Bronchial epithelial cell (primary cell): ENCODE results near the gene IER3. TPM values are rescaled to one million over a fixed set of nuclear protein-coding genes. Genes with fewer than 3 reads are reported as not detected.
"Not testable (repeated sequence)": the region's sequence is repeated elsewhere in the genome, so short reads cannot be mapped to it uniquely, and the experiment has no call there.

Source experiments
- DNase-seq: peaks from one replicate; pipeline ENCODE4 v3.0.0-alpha.2; 2010; ENCODE audit warnings: low read depth
- FAIRE-seq: peaks from 2 replicates; lab custom pipeline; 2011; peaks lifted over from hg19 to GRCh38; lab: Jason Lieb, UNC
- H3K27me3 ChIP-seq: 2 replicates; pipeline ENCODE4 v1.5.1; 2011; ENCODE audit warnings: low read length; ENCODE audit not compliant: control insufficient read depth, insufficient read depth
- H3K36me3 ChIP-seq: 2 replicates; pipeline ENCODE4 v1.5.1; 2011; ENCODE audit warnings: low read length; ENCODE audit not compliant: control insufficient read depth, insufficient read depth
- H3K4me3 ChIP-seq: 2 replicates; pipeline ENCODE4 v1.5.1; 2011; ENCODE audit warnings: mild to moderate bottlenecking, low read depth, low read length, control low read depth
- CTCF ChIP-seq: IDR thresholded peaks from 2 replicates; pipeline ENCODE4 v1.5.1; 2011; ENCODE audit warnings: mild to moderate bottlenecking, moderate library complexity, low read length, control low read depth, inconsistent platforms; ENCODE audit not compliant: insufficient read depth, severe bottlenecking
- total RNA-seq: library from RNA; depleted of rRNA; stranded (reverse); fragments of >200 nt; gene quantifications from 2 replicates; pipeline ENCODE4 v1.2.1, GENCODE V29; 2014

Gene IER3
- total RNA-seq, 1 donor from 2014 or later, result 186 TPM

DNA sequence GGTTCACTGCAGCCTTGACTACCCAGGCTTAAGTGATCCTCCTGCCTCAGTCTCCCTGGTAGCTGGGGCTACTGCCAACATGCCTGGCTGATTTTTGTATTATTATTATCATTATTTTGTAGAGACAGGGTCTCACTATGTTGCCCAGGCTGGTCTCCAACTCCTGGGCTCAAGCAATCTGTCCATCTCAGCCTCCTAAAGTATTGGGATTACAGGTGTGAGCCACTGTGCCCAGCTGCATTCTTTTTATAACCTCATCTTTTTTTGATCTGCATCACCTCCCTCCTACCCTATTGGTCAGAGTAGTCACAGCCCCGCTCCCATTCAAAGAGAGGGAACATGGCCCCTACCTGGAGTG, 23.6 kb upstream of the IER3 start:
- DNase-seq (no peak), FAIRE-seq (no peak)
- Histone ChIP-seq H3K27me3 (no peaks in the 10 kb centered on the region), H3K36me3 (no peaks in the 10 kb centered on the region), H3K4me3 (no peak overlapping the region)
- TF ChIP-seq CTCF, result no peak

- Histone ChIP-seq H3K27me3 (no peaks in the 10 kb centered on the region), H3K36me3 (no peaks in the 10 kb centered on the region), H3K4me3 (no peak overlapping the region)
- no peak for TF ChIP-seq CTCF
- no peak for DNase-seq
- FAIRE-seq, result no peak
Observed at GRCh38 chr6:30767158-30767943, 23.0 kb upstream of the IER3 start.

DNA sequence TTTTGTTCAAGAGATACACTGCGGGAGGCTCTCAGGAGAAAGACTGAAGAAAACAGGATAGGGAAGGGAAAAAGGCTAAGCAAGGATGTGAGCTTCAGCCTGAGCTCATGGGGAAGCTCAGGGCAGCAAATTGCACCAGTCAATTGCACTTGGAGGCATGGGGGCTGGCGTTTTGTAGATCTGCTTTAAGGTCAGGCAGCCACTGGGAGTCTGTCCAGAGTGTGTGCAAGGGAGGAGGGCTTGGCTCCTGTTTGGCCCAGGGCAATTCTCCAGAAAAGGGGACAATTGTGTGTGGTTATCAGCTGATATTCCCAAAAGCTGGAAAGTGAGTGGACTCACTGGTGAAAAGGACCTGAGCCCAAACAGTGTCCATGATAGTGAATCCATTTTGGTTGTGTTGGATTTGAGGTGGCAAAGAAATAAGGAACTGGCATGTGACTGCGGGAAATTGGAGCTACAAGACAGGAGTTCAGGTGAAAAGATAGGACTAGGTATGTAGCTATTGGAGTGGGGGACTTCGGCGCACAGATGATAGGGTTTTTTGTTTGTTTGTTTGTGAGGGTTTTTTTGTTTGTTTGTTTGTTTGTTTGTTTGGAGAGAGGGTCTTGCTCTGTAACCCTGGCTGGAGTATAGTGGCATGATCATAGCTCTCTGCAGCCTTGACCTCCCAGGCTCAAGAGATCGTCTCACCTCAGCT, 22.3 kb upstream of the IER3 start:
- no peak for FAIRE-seq

GRCh38 chr6:30765495-30765894, 21.1 kb upstream of the IER3 start:
- not testable (repeated sequence) for FAIRE-seq, H3K27me3 ChIP-seq, H3K36me3 ChIP-seq, H3K4me3 ChIP-seq, DNase-seq

More for the DNA sequence above, 22.3 kb upstream of the IER3 start:
- DNase-seq, result no peak
- Histone ChIP-seq H3K27me3 (no peaks in the 10 kb centered on the region), H3K4me3 (no peak overlapping the region), H3K36me3 (no peaks in the 10 kb centered on the region)
- no peak for TF ChIP-seq CTCF

DNA sequence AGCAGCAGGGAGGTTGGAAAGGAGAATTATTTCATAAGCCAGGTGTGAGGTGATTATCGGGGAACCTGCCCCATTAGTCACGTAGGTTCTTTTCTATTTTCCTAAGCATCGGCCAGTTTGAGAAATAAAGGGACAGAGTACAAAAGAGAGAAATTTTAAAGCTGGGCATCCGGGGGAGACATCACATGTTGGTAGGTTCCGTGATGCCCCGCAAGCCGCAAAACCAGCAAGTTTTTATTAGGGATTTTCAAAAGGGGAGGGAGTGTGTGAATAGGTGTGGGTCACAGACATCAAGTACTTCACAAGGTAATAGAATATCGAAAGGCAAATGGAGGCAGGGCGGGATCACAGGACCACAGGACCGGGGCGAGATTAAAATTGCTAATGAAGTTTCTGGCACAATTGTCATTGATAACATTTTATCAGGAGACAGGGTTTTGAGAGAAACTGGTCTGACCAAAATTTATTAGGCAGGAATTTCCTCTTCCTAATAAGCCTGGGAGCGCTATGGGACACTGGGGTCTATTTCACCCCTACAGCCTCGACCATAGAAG, 20.2 kb upstream of the IER3 start:
- DNase-seq, result peak; percentile 77
- not testable (repeated sequence) for H3K27me3 ChIP-seq, FAIRE-seq, H3K36me3 ChIP-seq, H3K4me3 ChIP-seq

DNA sequence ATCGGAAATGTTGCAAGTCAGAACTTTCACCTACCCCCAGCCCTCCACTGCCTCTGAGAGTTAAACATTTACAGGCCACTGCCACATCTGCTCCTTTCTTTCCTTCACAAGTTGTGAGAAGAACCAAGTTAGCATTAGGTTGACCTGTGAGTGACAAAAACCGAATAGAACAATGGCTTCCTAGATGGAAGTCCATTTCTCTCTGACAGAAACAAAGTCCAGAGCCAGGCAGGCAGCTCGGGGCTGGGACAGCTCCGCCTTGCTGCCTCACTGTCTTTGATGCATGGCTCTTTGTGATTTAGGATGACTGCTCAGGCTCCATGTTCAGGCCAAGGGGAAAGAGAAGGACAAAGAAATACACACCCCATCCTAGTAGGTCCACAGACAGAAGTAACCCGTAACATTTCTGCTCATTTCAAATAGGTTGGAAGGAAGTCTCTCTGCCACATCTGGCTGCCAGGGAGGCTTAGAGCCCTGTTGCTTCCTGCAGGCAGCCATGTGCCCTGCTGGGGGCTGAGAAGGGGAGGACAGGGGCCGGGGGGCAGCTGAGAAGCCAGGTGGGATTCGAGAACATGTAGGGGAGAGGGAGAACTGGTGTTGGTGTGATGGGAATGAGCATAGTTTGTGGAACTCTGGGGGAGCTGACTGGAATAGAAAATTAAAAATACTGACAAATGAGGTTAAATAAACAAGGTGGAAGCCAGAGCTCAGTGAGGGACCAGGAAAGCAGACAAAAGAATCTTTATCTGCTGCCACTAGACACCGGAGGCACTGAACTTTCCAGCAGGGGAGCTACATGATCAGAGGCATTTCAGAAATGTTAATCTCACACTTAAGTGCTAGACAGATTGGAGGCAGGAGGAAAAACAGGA, 19.5 kb upstream of the IER3 start:
- no peaks in the 10 kb centered on the region for H3K27me3 ChIP-seq
- no peak overlapping the region for H3K4me3 ChIP-seq
- no peaks in the 10 kb centered on the region for H3K36me3 ChIP-seq
- FAIRE-seq, result no peak
- DNase-seq, result no peak
- TF ChIP-seq CTCF, result no peak
